ENCODE measurements around the gene SYNRG.

SYNRG gene

DNA sequence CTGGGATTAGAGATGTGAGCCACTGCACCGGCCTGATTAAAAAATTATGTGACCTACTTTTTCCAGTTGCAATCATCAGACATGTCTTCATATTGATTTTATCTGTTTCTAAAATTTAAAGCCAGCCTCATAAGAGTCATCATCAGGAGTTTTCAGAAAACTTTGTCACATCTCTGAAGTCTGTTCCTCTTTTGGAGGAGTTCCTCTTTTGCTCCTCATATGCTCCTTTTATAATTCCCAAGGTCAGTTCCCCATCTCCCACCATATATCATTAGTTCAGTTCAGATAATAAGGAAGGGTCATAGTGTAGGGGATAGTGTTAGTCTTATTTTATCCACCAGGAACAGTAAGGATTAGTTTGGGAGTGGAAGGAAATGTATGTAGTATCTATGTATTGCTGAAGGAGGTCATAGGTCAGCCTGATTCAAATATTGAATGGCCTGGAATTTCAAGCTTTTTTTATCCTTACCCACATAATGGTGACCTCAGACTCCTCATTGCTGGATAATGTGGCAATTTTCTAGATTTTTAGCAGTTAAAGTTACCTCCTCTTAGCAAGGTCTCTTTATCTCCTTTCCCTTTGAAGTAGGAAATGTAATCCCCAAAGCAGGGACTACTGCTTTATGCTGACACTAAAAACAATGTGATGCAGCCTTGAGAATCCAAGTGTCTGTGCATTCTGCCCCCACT, 133.3 kb downstream of the SYNRG start:
- no peak overlapping the region for H3K9ac ChIP-seq (ENCODE audit: low read depth, low read length)

DNA sequence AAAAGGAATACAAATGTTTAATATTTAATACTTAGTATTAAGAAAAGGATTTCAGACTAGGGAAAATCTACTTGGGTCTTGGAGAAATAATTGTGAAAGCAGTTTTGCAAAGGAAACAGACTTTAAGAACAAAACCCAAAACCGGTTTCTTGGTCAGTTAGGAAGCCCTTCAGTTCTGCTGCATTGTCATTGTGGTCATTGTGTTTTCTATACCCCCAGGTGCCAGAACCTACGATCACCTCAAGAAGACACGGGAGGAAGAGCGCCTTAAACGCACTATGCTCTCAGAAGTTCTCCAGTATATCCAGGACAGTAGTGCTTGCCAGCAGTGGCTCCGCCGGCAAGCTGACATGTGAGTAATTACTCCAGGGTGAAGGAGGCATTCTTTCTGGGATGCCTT, 139.0 kb downstream of the SYNRG start:
- Histone ChIP-seq H3K9me3 (ENCODE audit: control insufficient read depth, insufficient read depth, low read length) (no peaks in the 10 kb centered on the region), H3K36me3 (ENCODE audit: insufficient read depth, low read length) (peaks cover 4% of the 10 kb centered on the region; the same call in 1 of the 2 replicates), H3K9ac (ENCODE audit: low read depth, low read length) (no peak overlapping the region), H3K4me1 (ENCODE audit: insufficient read depth, low read length) (no peaks in the 10 kb centered on the region)

More for the DNA sequence above, 133.3 kb downstream of the SYNRG start:
- Histone ChIP-seq H3K4me1 (ENCODE audit: insufficient read depth, low read length) (peaks cover under 1% of the 10 kb centered on the region; the same call in 1 of the 2 replicates), H3K9me3 (ENCODE audit: control insufficient read depth, insufficient read depth, low read length) (no peaks in the 10 kb centered on the region), H3K36me3 (ENCODE audit: insufficient read depth, low read length) (peaks cover 8% of the 10 kb centered on the region; the same call in 1 of the 2 replicates)

DNA sequence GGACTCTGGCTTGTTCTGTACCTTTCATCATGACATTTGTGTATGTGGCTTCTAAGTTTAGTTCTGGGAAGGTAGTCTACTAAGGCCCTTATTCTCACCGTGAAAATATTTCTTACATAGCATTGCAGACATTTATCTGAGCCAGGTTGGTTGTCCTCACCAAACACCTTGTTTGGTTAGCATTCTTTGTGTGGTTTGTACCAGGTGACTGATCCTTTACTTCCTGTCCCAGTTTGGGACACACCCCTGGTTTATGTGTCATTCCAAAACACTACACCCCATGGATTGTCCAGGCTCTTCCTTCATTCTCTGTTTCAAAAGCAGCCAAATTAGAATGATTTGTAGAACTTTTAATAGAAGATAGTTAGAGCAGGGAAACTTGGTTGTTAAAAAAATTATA, 142.7 kb downstream of the SYNRG start:
- Histone ChIP-seq H3K4me1 (ENCODE audit: insufficient read depth, low read length) (no peaks in the 10 kb centered on the region), H3K9me3 (ENCODE audit: control insufficient read depth, insufficient read depth, low read length) (no peaks in the 10 kb centered on the region), H3K9ac (ENCODE audit: low read depth, low read length) (no peak overlapping the region), H3K36me3 (ENCODE audit: insufficient read depth, low read length) (no peaks in the 10 kb centered on the region; the same call in 1 of the 2 replicates)

DNA sequence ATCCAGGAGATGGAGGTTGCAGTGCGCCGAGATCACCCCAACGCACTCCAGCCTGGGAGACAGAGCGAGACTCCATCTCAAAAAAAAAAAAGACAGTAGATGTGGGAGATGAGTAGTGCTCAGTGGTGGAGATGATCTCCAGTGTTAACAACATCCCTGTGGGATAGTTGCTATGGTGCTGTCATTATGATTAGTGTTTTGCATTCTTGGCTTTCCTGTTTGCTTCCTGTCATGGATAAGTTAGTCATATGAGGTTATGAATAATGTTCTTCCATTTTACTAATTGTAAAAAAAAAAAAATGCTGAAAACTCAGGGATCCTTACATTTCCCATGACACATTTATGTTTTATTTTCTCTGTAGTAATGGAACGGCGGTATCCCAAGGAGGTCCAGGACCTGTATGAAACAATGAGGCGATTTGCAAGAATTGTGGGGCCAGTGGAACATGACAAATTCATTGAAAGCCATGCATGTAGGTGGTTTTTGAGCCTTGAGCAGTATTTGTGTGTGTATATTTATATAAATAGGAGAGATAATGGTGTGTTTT, 144.1 kb downstream of the SYNRG start:
- Histone ChIP-seq H3K9ac (ENCODE audit: low read depth, low read length) (no peak overlapping the region), H3K9me3 (ENCODE audit: control insufficient read depth, insufficient read depth, low read length) (no peaks in the 10 kb centered on the region), H3K36me3 (ENCODE audit: insufficient read depth, low read length) (no peaks in the 10 kb centered on the region; the same call in 1 of the 2 replicates), H3K4me1 (ENCODE audit: insufficient read depth, low read length) (no peaks in the 10 kb centered on the region)
